GM19468 (cell line): Measurements from ENCODE around the gene MSX2.

Experiments
- ATAC-seq: cut with Tn5 transposase; IDR thresholded peaks from one replicate; pipeline ENCODE4 v1.9.1; 2021; ENCODE audit warnings: mild to moderate bottlenecking, moderate library complexity, moderate number of reproducible peaks; ENCODE audit not compliant: unreplicated experiment; ENCODE audit errors: extremely low read depth

MSX2 gene

GRCh38 chr5:174724484-174725260, at the start of gene MSX2:
Gene MSX2 (plus strand): TSS chr5:174724582. CDS start chr5:174724660, 78 bp downstream.
- no peak for ATAC-seq

GRCh38 chr5:174675110-174675509, 49.3 kb upstream of the MSX2 start:
- no peak for ATAC-seq

GRCh38 chr5:174675916-174676315, 48.5 kb upstream of the MSX2 start:
- no peak for ATAC-seq

GRCh38 chr5:174678107-174678506, 46.3 kb upstream of the MSX2 start:
- ATAC-seq, result no peak

GRCh38 chr5:174680901-174681565, 43.3 kb upstream of the MSX2 start:
- ATAC-seq, result no peak

GRCh38 chr5:174687503-174687902, 36.9 kb upstream of the MSX2 start:
- no peak for ATAC-seq

GRCh38 chr5:174688441-174689354, 35.7 kb upstream of the MSX2 start:
- no peak for ATAC-seq

- no peak for ATAC-seq
These were observed 34.1 kb upstream of the MSX2 start for GRCh38 chr5:174690271-174690670.

- ATAC-seq, result no peak
These were observed 32.0 kb upstream of the MSX2 start for GRCh38 chr5:174692381-174692780.

GRCh38 chr5:174692982-174693422, 31.4 kb upstream of the MSX2 start:
- no peak for ATAC-seq

- no peak for ATAC-seq
These were observed 30.5 kb upstream of the MSX2 start for GRCh38 chr5:174693697-174694385.

- no peak for ATAC-seq
These were observed 29.8 kb upstream of the MSX2 start for GRCh38 chr5:174694611-174695010.

GRCh38 chr5:174698156-174698555, 26.2 kb upstream of the MSX2 start:
- ATAC-seq, result no peak

- ATAC-seq, result no peak
These were observed 25.3 kb upstream of the MSX2 start for GRCh38 chr5:174699131-174699530.

GRCh38 chr5:174706997-174707572, 17.3 kb upstream of the MSX2 start:
- ATAC-seq, result no peak

- no peak for ATAC-seq
These were observed 16.7 kb upstream of the MSX2 start for GRCh38 chr5:174707671-174708070.

GRCh38 chr5:174708476-174709207, 15.7 kb upstream of the MSX2 start:
- no peak for ATAC-seq

GRCh38 chr5:174714751-174715150, 9.6 kb upstream of the MSX2 start:
- ATAC-seq, result no peak

GRCh38 chr5:174715804-174716203, 8.6 kb upstream of the MSX2 start:
- ATAC-seq, result no peak
